ENCODE results near the gene NAA80. TPM values are rescaled to one million over a fixed set of nuclear protein-coding genes. Genes with fewer than 3 reads are reported as not detected.

The NAA80 gene
- total and polyA plus RNA-seq, 2 of the 8 experiments (the other 6 are each of a cell fraction or from before 2014, with no cell fraction given), result 11.3 to 16.7 TPM

DNA sequence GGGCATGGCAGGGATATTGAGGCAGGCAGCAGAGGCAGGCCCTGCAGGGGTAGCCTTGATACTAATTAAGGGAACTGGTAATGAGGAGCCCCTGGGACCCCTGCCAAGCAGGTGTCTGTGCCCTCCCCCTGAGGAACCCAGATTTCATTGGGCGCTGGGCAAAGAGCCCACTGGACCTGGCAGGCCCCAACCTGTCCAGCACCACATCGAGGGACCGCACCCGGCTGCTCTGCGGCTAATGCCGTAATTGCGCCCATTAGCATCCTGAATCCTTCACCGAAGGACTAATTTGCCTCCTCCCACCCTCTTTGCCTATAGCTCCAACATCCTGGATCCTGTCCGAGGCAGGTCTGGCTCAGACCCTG is 44.0 kb downstream of the NAA80 start (continued):
- TF ChIP-seq E2F6 (IDR thresholded peaks at IDR 0.05) (no peak), SIRT6 (IDR thresholded peaks at IDR 0.05; ENCODE audit: low read length) (no peak), RFX5 (IDR thresholded peaks at IDR 0.05; ENCODE audit: borderline replicate concordance, low read depth, low read length) (no peak), SRF (IDR thresholded peaks at IDR 0.05; ENCODE audit: low read depth, low read length) (no peak)

All from H1 (cell line).